Left hindlimb (tissue), 1 donor: ENCODE measurements around the gene CMSS1.
"Not testable (repeated sequence)": the region's sequence is repeated elsewhere in the genome, so short reads cannot be mapped to it uniquely, and the experiment has no call there.

Source experiments
- DNase-seq: peaks from one replicate; pipeline ENCODE4 v3.0.0-alpha.2; 2018

The CMSS1 gene

DNA sequence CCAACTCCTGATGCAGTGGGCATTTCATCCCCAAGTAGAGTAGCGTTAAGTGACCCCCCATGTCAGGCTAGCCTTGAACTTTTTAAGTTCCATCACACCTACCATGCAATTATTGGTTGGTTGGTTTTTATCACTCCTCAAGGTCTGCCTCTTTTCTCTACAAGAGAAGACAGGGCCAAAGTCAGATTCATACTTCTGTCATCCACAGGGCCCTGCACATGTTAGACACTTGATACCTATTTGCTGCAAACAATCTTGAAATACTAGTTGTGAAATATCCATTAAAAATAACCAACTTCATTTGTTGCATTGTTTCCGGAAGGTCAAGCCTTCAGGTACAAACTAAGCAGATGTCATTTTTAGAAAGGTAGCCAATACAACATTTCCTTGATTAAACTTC, 1.2 kb downstream of the CMSS1 start:
- no peak for DNase-seq

DNA sequence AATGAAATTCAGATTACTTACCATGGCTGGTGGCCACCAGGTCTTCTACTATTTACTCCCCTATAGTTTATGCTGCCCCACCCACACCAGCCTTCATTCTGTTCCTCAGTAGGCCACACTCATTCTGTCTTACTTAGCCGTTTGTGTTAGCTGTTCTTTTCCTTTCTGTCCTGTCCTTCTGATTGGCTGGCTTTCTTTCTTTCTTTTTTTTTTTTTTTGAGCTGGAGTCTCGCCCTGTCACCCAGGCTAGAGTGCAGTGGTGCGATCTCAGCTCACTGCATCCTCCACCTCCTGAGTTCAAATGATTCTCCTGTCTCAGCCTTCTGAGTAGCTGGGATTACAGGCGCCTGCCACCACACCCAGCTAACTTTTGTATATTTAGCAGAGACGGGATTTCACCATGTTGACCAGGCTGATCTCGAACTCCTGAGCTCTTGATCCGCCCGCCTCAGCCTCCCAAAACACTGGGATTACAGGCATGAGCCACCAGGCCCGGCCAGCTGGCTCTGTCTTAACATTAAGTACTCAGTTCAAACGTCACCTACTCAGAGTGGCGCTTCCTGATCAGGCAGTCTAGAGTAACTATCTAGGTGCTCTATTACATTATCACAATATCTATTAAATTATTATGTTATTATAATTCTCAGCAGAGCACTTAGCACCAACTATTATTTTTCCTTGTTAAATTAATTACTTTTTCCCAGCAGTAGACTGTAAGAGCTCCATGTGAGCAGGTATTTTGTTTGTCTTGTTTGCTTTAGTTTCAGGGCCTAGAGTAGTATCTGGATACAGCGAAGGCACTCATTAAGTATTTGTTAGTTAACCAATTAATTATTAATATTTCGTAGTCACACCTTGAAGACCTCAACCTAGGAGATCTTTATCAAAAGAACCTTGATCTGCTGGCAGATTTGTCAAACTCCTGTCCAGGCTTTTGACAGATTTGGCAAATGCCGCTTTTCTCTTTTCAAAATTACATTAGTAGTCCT, 6.4 kb downstream of the CMSS1 start:
- DNase-seq, result no peak

DNA sequence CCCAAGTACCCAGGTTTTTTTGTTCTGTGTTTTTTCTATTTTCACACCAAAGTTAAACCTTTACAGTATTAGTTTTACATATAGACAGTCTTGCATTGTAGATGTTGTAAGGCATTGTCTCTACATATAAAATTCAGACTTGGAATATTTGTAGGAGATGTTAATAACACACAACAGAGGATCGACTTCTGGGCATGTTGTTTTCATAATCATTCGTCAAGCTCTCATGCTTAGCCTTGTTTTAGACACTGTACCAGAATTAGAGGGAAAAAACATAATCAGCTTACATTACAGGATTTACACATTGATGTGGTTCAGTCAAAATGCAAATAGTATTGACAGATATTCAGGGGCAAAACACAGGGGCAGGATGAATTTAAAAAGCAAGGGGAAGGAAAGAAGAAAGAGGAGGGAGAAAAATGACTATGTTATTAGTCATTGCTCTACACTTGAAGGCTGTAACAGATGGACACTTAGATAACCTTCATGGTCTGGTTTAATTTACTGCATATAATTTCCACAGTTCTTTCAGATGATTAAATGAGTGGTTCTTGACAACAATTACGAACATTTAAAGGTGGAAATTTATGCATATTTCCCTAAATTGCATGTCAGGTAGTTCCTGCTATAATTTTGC, 7.5 kb downstream of the CMSS1 start:
- no peak for DNase-seq

DNA sequence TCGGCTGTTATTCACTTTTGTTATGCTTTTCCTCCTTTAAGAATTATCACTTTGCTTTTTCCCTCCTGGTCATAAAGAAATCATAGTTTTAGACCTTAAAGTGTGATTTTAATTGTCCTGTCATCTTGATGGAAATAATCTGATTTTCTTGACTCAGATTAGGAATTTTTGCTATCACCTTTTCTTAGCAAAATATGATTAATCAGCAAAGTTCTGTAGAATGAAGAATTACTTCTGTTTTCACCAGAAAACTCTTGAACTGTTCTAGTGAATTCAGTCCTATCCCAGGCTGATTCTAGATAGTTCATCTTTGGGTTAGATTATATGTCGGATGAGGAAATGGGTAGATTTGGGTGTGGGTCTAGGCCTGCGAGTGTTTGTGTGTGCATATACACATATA, 12.2 kb downstream of the CMSS1 start:
- DNase-seq, result no peak

DNA sequence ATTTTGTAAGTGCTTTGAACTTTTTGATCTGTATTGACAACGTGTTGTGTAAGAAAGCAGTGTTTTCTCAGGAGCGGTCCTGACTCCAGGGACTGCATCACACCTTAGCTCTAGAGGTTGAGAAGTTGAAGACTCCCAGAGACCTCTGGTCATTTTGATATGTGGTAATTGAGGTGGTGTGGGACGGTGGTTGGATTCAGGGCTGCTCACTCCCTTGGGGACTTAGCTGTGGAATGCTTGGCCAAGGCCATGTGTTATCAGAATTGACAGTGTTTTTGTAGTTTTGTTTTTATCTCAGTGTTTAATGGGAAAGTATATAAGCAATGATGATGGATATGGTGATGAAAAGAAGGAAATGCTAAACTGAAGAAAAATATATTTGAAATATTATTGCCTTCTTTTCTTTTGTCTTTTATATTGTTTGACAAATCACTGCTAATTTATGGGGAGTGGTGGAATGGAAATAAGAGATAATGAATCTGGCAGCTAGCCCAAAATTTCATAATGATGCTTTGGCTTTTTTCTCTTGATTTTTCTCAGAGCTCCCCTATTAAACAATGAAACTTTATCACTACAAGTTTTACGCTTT, 16.0 kb downstream of the CMSS1 start:
- DNase-seq, result no peak

DNA sequence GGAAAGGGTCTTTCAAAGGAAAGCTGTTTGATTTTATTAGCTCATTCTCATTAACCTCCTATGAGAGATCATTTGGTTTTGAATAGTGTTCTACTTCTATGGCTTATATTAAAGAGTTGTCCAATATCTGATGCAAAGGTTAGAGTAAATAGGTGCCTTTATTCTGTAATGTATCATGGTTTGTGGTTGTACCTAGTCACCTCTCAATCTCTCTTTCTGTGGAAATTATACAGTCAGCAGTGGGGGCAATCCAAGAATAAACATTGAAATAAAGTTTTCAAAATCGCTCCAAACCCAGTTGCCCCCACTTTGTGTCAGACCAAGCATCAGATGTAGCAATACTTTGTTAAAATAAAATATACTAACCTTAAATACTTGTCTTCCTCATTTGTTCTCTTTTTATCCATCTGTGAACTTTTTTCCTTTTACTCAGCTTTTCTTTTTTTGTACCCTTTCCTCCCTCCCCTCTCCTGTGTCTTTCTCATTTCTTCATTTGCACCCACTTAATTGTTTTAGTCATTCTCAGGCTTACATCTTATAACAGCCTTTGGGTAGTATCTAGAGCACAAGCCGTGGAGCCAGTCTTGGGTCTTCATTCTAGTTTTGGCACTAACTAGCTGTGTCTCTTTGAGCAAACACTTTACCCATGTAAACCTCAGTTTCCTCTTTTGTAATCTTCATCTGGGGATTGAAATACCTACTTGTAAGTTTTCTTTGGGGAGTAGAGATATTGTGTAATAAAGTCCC, 16.7 kb downstream of the CMSS1 start:
- DNase-seq, result no peak

DNA sequence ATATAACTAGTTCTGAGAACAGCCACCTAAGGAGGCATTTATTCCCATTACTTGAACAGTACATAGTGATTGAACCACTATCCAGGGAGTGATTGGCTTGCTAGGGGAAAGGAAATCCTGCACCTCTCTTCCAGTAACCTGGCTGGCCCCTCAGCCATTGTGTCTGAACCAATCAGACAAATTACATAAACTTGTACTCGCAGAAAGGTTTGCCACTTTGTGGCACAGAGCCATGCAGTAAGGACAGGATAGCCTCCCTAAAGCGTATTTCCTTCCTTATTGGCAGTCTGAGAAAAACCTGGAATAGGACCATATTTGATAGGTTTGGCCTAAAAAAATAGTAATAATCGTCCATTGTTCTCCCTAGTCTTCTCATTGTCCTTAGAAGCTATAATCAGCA, 19.0 kb downstream of the CMSS1 start:
- no peak for DNase-seq

DNA sequence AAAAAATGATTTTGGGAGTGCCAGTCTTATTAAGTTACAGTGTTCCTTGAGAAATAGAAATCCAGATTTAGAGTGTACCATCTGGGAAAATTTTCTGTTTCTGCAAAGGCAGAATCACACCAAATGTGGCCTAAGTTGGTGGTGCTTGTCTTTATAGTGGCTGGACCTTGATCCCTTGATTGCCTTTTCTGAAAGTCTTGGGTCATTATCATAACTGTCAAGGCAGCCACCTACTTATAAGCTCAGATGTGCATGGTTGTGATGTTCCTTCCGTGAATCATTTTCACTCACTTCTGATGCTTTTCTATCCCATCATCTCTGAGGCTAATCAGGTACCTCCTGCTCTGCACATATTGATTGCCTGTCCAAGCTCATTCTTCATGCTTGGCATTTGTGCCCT, 20.1 kb downstream of the CMSS1 start:
- DNase-seq, result no peak

DNA sequence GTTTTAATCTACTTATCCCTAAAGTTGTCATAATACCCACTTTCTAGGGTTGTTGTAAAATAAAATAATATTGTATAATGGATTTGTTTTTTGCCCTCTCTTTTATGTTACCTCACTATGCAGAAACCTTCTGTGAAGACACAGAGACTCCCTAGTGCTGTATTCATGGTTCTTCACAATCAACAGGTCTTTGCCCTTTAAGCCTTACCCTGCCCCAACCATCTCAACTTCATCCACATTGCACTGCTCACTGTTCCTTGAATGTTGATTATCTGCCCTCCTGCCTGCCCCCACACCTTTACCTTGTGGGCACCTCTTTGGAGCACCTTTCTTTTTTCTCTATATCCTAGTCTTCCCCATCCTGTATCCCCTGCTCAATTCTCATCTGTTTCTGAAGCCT, 21.1 kb downstream of the CMSS1 start:
- DNase-seq, result no peak

DNA sequence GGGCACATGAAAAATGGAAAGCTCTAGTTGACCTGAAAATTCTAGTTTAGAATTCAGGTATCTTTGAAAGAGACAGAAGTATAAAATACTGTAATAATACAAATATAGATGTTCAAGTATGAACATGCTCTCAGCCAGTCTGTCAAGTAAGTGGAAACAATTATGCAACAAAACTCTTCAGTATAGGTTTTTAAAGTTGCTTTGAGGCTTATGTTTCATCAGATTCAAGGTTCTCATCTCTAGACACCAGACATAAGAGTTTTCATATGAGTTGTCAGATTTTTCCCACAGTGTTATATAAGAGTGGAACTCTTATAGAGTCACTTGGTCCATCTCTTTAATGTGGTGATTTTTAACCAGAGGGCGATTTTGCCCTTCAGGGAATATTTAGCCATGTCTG, 22.0 kb downstream of the CMSS1 start:
- no peak for DNase-seq

DNA sequence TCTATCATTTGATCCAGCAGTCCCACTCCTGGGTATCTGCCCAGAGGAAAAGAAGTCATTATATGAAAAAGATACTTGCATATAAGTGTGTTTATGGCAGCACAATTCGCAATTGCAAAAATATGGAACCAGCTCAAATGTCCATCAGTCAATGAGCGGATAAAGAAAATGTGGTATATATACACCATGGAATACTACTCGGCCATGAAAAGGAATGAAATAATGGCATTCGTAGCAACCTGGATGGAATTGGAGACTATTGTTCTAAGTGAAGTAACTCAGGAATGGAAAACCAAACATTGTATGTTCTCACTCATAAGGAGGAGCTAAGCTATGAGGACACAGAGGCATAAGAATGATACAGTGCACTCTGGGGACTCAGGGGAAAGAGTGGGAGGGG, 24.3 kb downstream of the CMSS1 start:
- DNase-seq, result not testable (repeated sequence)

DNA sequence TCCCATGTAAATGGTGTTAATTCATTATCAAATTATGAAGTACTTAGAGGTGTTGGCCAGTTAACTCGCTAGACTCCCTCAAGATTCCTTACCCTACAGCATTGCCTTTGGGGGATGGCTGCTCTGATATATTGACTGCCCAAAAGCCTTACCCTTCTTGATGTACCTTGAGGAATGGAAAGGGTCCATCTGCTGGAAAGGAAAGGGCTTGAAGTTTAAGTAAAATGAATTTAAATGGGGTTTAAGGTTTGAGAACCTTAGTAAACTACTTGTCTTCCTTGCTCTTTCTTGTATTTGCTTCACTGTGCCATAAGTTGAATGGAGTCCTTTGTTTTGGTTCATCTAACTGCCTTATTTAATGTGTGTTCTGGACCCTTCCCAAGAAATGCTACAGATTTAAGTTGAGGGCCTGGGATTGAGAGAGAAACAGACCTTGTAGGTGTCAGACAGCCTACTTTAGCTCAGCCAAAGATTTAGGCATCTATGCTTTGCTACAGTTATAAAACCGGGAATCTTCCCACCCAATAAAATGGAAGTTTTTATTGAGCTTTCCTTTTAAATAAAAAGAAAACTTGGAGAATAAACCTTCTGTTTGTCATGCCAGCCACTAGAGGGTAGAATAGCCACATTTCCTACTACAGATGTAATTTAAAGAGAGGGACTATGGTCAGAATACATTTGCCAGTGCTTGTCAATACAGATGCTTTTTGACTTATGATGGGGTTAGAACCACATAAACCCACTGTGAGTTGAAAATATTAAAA, 25.3 kb downstream of the CMSS1 start:
- DNase-seq, result no peak

DNA sequence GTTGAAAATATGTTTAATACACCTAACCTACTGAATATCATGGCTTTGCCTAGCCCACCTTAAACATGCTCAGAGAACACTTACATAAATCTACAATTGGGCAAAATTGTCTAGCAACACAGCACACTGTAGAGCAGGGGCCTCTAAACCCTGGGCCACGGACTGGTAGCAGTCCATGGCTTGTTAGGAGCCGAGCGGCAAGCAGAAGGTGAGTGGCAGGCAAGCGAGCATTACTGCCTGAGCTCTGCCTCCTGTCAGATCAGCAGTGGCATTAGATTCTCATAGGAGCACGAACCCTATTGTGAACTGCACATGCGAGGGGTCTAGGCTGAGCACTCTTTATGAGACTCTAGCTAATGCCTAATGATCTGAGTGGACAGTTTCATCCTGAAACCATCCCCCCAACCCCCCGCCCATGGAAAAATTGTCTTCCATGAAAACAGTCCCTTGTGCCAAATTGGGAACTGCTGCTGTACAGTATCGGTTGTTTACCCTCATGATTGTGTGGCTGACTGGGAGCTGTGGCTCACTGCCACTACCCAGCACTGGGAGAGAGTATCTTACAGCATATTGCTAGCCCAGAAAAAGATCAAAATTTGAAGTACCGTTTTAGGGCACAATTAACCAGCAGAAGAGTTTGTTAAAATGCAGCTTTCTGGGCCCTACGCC, 26.1 kb downstream of the CMSS1 start:
- no peak for DNase-seq

DNA sequence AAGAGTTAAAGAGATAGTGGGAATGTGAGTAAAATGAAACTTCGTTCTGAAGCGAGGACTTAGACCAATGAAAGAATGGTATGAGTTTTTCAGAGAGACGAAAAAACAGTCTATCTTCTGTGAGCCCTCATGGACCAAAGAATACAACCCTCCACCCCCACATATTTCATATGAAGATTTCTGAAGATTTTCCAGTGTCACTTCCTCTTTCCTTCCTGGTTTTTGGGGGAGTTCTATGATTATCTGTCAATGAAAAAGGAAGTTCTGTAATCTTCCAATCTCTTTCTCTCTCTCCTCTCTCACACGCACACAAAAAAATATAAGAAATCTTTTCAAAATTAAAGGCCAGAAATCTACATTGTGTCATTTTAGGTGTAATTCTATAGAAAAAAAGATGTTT, 27.7 kb downstream of the CMSS1 start:
- DNase-seq, result no peak

DNA sequence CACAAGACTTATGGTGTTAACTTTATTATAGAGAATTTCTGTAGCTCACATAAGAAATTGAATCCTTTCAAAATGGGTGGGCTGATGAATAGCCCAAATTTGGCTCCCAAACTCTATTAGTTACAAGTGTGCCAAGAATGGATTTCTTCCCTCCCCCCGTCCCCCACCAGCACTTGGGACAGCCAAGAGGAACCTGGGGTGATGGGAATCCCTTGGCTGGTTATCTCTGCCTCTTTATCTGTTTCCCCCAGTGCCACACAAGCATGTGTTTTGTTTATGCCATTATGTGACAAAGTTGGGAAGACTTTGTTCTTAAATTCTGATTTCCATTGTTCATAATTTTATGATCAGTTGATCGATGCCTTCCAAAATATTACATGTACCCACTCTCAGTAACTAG, 28.3 kb downstream of the CMSS1 start:
- DNase-seq, result no peak

DNA sequence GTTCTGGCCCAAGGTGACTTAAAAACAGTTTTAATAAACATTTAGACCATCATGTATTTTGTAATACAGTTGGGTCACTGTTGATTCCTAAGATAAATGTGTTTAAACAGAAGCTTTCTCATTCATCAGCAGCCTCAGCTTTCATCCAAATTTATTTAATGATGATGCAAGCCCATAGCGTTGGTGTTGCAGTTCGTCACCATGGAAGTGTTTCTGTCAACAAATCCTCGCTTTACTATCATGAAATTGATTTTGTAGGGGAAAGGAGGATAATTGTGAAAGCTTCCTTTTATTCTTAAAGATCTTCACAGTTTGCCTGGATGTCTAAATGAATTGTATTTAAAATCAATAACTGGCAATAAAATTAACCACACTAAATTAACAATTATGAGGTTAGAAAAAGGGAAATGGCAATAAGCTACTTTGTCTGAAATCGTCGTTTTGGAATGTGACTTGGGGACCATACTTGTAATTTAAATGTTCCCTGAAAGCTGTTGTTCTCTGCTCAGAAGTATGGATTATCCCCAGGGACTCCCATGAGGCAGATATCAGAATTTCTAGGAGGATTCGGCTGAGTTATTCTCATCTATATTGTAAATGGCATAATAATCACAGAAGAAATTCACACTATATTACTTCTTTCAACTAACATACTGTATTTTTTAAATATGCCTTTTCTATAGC, 29.0 kb downstream of the CMSS1 start:
- DNase-seq, result no peak

DNA sequence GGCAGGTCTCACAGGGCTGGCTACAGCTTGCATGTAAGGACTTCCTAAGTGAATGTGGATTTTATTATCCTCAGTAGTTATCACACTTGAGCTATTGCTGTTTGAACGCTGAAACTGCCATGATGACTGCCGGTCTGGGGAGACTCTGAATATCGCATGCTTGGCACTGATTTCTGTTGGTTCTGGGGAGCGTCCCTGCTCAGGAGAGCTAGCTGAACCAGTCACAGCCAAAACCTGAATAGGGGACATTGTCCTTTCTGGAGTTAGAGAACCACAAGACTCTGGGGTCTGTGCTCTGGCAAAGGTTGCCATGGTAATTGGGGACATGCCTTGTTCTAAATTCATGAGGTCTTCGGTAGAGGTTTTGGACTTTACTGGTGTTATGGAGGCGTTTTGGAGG, 30.8 kb downstream of the CMSS1 start:
- DNase-seq, result no peak

DNA sequence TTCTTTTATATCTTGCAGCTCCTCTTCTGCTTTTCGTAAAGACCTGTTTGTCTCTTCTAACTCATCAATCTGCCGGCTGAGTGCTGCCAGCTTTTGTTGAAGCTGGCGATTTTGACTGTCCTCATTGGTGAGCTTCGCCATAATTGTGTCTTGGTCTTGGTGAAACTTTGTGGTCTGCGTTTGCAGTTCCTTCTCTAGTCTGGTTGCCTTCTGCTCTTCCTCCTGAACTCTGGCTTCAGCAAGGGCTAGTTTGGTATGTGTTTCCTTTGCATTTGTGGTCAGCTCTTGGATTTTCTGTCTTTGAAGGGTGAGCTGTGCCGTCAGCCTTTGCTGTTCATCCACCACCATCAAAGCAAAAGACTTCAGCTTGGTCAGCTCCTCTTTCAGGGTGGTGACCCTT, 32.9 kb downstream of the CMSS1 start:
- DNase-seq, result no peak

DNA sequence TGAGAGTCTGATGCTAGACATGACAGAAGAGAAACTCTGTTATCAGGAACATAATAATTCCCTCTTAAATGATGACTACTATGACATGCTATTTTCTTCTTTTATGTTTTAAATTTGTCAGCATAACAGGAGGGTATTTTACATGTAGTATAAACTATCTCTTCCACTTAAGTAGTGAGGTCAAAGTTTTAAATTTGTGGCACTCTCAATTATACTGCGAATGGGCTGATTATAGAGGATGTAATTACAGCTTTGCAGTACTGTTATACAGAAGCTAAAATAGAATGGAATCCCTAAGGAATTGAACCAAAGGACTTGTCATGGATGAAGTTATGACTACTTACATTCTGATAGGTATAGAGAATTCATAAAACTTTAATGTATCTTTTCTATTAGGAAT, 34.3 kb downstream of the CMSS1 start:
- DNase-seq, result no peak

DNA sequence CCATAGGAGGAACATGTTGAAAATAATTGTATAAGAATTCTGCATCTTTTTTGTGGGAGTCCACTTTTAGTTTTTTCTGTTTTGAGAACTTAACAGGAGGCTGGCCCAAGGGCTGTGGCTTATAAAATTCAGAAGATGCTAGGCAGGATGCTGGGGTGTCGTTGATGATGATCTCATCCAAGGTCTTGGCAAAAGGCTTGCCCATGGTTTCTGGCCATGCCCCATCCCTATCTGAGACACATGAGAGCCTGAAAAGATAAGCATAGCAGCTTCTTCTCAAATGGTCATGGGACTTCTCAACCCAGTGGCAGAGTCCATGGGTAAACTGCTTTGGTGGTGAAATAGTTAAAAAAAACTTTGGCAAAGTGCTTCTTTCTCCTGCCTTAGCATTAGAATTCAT, 35.2 kb downstream of the CMSS1 start:
- DNase-seq, result no peak

DNA sequence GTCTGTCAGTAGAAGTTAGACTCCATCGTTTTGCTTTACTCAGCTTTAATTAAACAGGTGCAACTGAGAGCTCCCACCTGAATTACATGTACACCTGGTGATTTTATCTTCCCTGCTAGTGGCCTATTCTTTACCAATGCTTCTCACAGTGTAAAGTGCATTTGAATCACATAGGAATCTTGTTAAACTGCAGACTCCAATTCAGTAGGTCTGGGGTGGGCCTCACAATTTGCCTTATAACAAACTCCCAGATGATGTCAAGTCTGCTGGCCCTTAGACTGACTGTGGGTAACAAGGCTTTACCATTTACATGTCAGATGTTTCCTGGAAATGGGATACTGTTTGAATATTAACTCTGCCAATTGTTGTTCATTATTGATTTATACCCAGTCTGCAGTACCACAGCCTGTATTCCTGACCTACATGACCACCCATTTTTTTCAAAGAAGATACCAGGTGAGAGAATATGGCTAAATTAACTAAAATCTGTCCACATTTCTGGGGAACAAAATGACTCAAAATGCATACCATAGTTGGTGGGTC, 37.2 kb downstream of the CMSS1 start:
- DNase-seq, result no peak
